Measurements from ENCODE around the gene NHSL1. TPM values are rescaled to one million over a fixed set of nuclear protein-coding genes. Genes with fewer than 3 reads are reported as not detected.
A peak's percentile ranks its signal among the peaks of the same experiment; 100 is the strongest.

Gene NHSL1
- total and polyA plus RNA-seq, 7 experiments from 2014 or later = 0.05 to 1.2 (median 0.47) TPM; not detected in 1

GRCh38 chr6:138422861-138423260 lies 76.4 kb downstream of the NHSL1 start:
- H3K27ac ChIP-seq (ENCODE audit: low read depth, low read length) = no peak overlapping the region
- Mint-ChIP-seq H3K36me3 (peaks cover 12 to 31% (median 16%) of the 10 kb centered on the region in 5 donors), H3K9me3 (peaks cover 0 to 5% (median 0%) of the 10 kb centered on the region in 11 donors), H3K27me3 (peaks cover 0 to 2% (median 0%) of the 10 kb centered on the region in 5 donors), H3K4me1 (peaks cover 6 to 17% (median 9%) of the 10 kb centered on the region in 7 donors), H3K27ac (no peak overlapping the region), H3K4me3 (no peak overlapping the region)
- H3K27me3 ChIP-seq (ENCODE audit: control insufficient read depth in 2 of 2, insufficient read depth in 2 of 2, low read length in 2 of 2) = no peaks in the 10 kb centered on the region
- H3K4me1 ChIP-seq (ENCODE audit: control insufficient read depth in 2 of 2, insufficient read depth in 2 of 2, low read length in 2 of 2) = no peaks in the 10 kb centered on the region
- ATAC-seq (no peak), DNase-seq (no peak)
- POLR2A ChIA-PET = interaction anchor here (0.6 to 0.8 kb wide), 4 partner anchors 16 to 375 kb away, joined by 3 to 5 read pairs (median 4); partner anchors contain the start of gene HEBP2
- no peaks in the 10 kb centered on the region for H3K9me3 ChIP-seq (ENCODE audit: control insufficient read depth in 2 of 3, low read length in 3 of 3)
- CTCF ChIA-PET = interaction anchor here (0.9 kb wide), 1 partner anchor 33 kb away, joined by 3 read pairs; no protein-coding TSS in a partner anchor
- intact Hi-C loops (cut with micrococcal nuclease) = loop anchor here in 1 of 2 donors (2.0 to 10.0 kb wide), 2 partner anchors 18 to 342 kb away; partner anchors contain the start of gene HEBP2
- H3K36me3 ChIP-seq (ENCODE audit: control insufficient read depth in 2 of 3, insufficient read depth in 3 of 3, low read length in 3 of 3) = peaks cover 0 to 17% (median 0%) of the 10 kb centered on the region in 3 experiments
- no peak overlapping the region for H3K4me3 ChIP-seq (ENCODE audit: low read length)

GRCh38 chr6:138421608-138422007 lies 77.7 kb downstream of the NHSL1 start:
- peaks cover 0 to 24% (median 0%) of the 10 kb centered on the region in 3 experiments for H3K36me3 ChIP-seq (ENCODE audit: control insufficient read depth in 2 of 3, insufficient read depth in 3 of 3, low read length in 3 of 3)
- Mint-ChIP-seq H3K9me3 (peaks cover 0 to 7% (median 1%) of the 10 kb centered on the region in 11 donors), H3K27ac (no peak overlapping the region), H3K4me3 (no peak overlapping the region), H3K4me1 (peaks cover 6 to 17% (median 9%) of the 10 kb centered on the region in 7 donors), H3K36me3 (peaks cover 15 to 42% (median 29%) of the 10 kb centered on the region in 5 donors), H3K27me3 (no peaks in the 10 kb centered on the region)
- DNase-seq = no peak
- no peaks in the 10 kb centered on the region for H3K9me3 ChIP-seq (ENCODE audit: control insufficient read depth in 2 of 3, low read length in 3 of 3)
- no peak overlapping the region for H3K27ac ChIP-seq (ENCODE audit: low read depth, low read length)
- no peak overlapping the region for H3K4me3 ChIP-seq (ENCODE audit: low read length)
- H3K27me3 ChIP-seq (ENCODE audit: control insufficient read depth in 2 of 2, insufficient read depth in 2 of 2, low read length in 2 of 2) = no peaks in the 10 kb centered on the region
- ChIA-PET CTCF (no interaction called here), POLR2A (no interaction called here)
- intact Hi-C loops (cut with micrococcal nuclease) = loop anchor here in 1 of 2 donors (2.0 to 10.0 kb wide), 2 partner anchors 17 to 343 kb away; partner anchors contain the start of gene HEBP2
- no peak for ATAC-seq
- no peaks in the 10 kb centered on the region for H3K4me1 ChIP-seq (ENCODE audit: control insufficient read depth in 2 of 2, insufficient read depth in 2 of 2, low read length in 2 of 2)

DNA sequence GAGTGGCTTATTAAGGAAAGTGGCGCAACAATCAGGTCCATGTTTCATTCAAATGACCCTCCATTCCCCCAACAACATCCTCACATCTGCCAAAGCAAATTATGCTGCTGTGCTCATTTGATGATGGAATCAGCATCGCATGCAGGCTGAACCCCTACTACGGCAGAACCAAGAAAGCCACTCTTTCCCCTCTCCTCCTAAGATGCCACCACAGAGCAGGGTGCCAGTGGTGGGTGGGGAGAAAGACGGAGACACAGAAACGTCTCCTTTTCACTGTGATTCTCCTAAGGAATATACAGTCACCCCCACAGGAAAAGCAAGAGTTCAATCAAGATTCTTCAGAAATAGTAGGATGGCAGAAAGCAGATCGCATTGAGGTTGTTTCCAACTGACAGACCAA lies 78.2 kb downstream of the NHSL1 start:
- peaks cover 0 to 7% (median 1%) of the 10 kb centered on the region in 11 donors for H3K9me3 Mint-ChIP-seq
- Histone ChIP-seq H3K27ac (ENCODE audit: low read depth, low read length) (no peak overlapping the region), H3K27me3 (ENCODE audit: control insufficient read depth in 2 of 2, insufficient read depth in 2 of 2, low read length in 2 of 2) (no peaks in the 10 kb centered on the region), H3K9me3 (ENCODE audit: control insufficient read depth in 2 of 3, low read length in 3 of 3) (no peaks in the 10 kb centered on the region), H3K4me1 (ENCODE audit: control insufficient read depth in 2 of 2, insufficient read depth in 2 of 2, low read length in 2 of 2) (no peaks in the 10 kb centered on the region), H3K36me3 (ENCODE audit: control insufficient read depth in 2 of 3, insufficient read depth in 3 of 3, low read length in 3 of 3) (peaks cover 0 to 29% (median 0%) of the 10 kb centered on the region in 3 experiments), H3K4me3 (ENCODE audit: low read length) (no peak overlapping the region)
- ChIA-PET POLR2A (no interaction called here), CTCF (no interaction called here)
- peak overlapping the region in 2 of 9 donors; percentile 15 to 35 for H3K27ac Mint-ChIP-seq
- peaks cover 18 to 47% (median 34%) of the 10 kb centered on the region in 5 donors for H3K36me3 Mint-ChIP-seq
- no peaks in the 10 kb centered on the region for H3K27me3 Mint-ChIP-seq
- DNase-seq = no peak
- no peak for ATAC-seq
- H3K4me3 Mint-ChIP-seq = no peak overlapping the region
- intact Hi-C loops (cut with micrococcal nuclease) = loop anchor here in 1 of 2 donors (10.0 kb wide), 1 partner anchor 344 kb away; no protein-coding TSS in a partner anchor
- H3K4me1 Mint-ChIP-seq = peaks cover 6 to 17% (median 9%) of the 10 kb centered on the region in 7 donors

DNA sequence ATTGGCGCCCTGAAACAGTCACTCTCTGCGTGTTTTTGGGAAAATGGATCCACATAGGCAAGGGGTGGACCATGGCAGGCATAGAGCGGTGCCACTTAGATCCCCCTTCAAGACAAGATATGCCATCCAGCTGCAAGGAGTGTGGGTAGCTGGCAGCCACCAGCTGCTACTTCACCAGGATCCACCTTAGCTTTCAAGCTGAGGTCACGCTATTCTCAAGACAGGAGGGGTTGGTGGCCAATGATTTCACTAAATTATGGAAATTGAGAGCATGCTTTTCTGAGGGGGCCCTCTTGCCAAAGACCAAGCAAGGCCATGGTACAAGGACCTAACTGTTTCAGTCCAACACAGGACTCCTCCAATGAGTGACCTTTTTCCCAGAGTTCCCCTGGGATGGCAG lies 78.9 kb downstream of the NHSL1 start:
- ChIA-PET CTCF (no interaction called here), POLR2A (interaction anchor here (0.5 kb wide), 1 partner anchor 33 kb away, joined by 3 read pairs; no protein-coding TSS in a partner anchor)
- Histone ChIP-seq H3K27ac (ENCODE audit: low read depth, low read length) (no peak overlapping the region), H3K27me3 (ENCODE audit: control insufficient read depth in 2 of 2, insufficient read depth in 2 of 2, low read length in 2 of 2) (no peaks in the 10 kb centered on the region), H3K4me1 (ENCODE audit: control insufficient read depth in 2 of 2, insufficient read depth in 2 of 2, low read length in 2 of 2) (no peaks in the 10 kb centered on the region), H3K9me3 (ENCODE audit: control insufficient read depth in 2 of 3, low read length in 3 of 3) (no peaks in the 10 kb centered on the region), H3K4me3 (ENCODE audit: low read length) (no peak overlapping the region), H3K36me3 (ENCODE audit: control insufficient read depth in 2 of 3, insufficient read depth in 3 of 3, low read length in 3 of 3) (peaks cover 0 to 36% (median 0%) of the 10 kb centered on the region in 3 experiments)
- peaks cover 0 to 7% (median 1%) of the 10 kb centered on the region in 11 donors for H3K9me3 Mint-ChIP-seq
- H3K4me3 Mint-ChIP-seq = no peak overlapping the region
- H3K4me1 Mint-ChIP-seq = peaks cover 6 to 17% (median 9%) of the 10 kb centered on the region in 7 donors
- H3K36me3 Mint-ChIP-seq = peaks cover 19 to 51% (median 37%) of the 10 kb centered on the region in 5 donors
- H3K27ac Mint-ChIP-seq = peak overlapping the region in 1 of 9 donors; percentile 15
- DNase-seq = no peak
- intact Hi-C loops (cut with micrococcal nuclease) = loop anchor here in 1 of 2 donors (10.0 kb wide), 1 partner anchor 344 kb away; no protein-coding TSS in a partner anchor
- no peaks in the 10 kb centered on the region for H3K27me3 Mint-ChIP-seq
- ATAC-seq = no peak

GRCh38 chr6:138419766-138420165 lies 79.5 kb downstream of the NHSL1 start:
- POLR2A ChIA-PET = interaction anchor here (0.5 kb wide), 1 partner anchor 32 kb away, joined by 3 read pairs; no protein-coding TSS in a partner anchor
- intact Hi-C loops (cut with micrococcal nuclease) = loop anchor here in 1 of 2 donors (10.0 kb wide), 1 partner anchor 345 kb away; no protein-coding TSS in a partner anchor
- no peaks in the 10 kb centered on the region for H3K27me3 Mint-ChIP-seq

DNA sequence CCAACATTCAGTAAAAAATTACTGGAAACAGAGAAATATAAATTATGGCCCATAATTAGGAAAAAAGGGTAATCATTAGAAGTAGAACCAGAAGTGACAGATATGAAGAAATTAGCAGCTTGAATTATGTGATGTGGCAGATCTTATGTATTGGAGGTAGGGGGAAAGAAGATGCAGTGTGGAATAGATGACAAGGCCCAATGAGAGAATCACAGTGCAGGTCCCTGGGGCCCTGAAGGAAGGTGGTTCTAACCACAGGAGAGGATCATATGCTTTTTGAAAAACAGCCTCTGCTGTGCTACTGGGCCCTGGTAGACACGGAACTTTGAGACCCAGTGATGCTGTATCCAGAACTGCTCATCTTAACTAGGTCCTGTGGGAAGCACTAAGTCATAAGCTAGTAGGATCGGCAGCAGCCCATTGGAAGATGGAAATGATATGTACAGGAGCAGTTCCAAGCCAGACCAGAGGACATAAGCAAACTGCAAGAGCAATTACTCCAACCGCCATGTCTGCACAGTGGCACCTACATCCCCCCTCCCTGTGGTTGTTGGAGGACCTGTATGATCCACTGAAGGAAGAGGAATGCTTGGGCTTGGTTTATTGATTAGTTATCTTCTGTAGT lies 81.1 kb downstream of the NHSL1 start:
- H3K4me1 ChIP-seq (ENCODE audit: control insufficient read depth in 2 of 2, insufficient read depth in 2 of 2, low read length in 2 of 2) = no peaks in the 10 kb centered on the region
- H3K4me1 Mint-ChIP-seq = peaks cover 3 to 13% (median 4%) of the 10 kb centered on the region in 7 donors
- no peak overlapping the region for H3K4me3 ChIP-seq (ENCODE audit: low read length)
- peaks cover 0 to 55% (median 0%) of the 10 kb centered on the region in 3 experiments for H3K36me3 ChIP-seq (ENCODE audit: control insufficient read depth in 2 of 3, insufficient read depth in 3 of 3, low read length in 3 of 3)
- DNase-seq = no peak
- POLR2A ChIA-PET = interaction anchor here (1.1 kb wide), 1 partner anchor 10 kb away, joined by 3 read pairs; no protein-coding TSS in a partner anchor
- no peak for ATAC-seq
- peaks cover 29 to 68% (median 43%) of the 10 kb centered on the region in 5 donors for H3K36me3 Mint-ChIP-seq
- H3K9me3 ChIP-seq (ENCODE audit: control insufficient read depth in 2 of 3, low read length in 3 of 3) = no peaks in the 10 kb centered on the region
- H3K27me3 Mint-ChIP-seq = no peaks in the 10 kb centered on the region
- peaks cover 0 to 7% (median 1%) of the 10 kb centered on the region in 11 donors for H3K9me3 Mint-ChIP-seq
- H3K4me3 Mint-ChIP-seq = no peak overlapping the region
- H3K27ac ChIP-seq (ENCODE audit: low read depth, low read length) = no peak overlapping the region
- CTCF ChIA-PET = interaction anchor here (0.9 kb wide), 1 partner anchor 12 kb away, joined by 3 read pairs; no protein-coding TSS in a partner anchor
- intact Hi-C loops (cut with micrococcal nuclease) = no loop called here
- H3K27ac Mint-ChIP-seq = peak overlapping the region in 2 of 9 donors; percentile 38 to 65
- H3K27me3 ChIP-seq (ENCODE audit: control insufficient read depth in 2 of 2, insufficient read depth in 2 of 2, low read length in 2 of 2) = no peaks in the 10 kb centered on the region

More at GRCh38 chr6:138419766-138420165, 79.5 kb downstream of the NHSL1 start:
- H3K4me1 ChIP-seq (ENCODE audit: control insufficient read depth in 2 of 2, insufficient read depth in 2 of 2, low read length in 2 of 2) = no peaks in the 10 kb centered on the region
- ATAC-seq (no peak), DNase-seq (no peak)
- H3K4me3 ChIP-seq (ENCODE audit: low read length) = no peak overlapping the region
- no peak overlapping the region for H3K27ac ChIP-seq (ENCODE audit: low read depth, low read length)
- H3K36me3 ChIP-seq (ENCODE audit: control insufficient read depth in 2 of 3, insufficient read depth in 3 of 3, low read length in 3 of 3) = peaks cover 0 to 41% (median 0%) of the 10 kb centered on the region in 3 experiments
- H3K36me3 Mint-ChIP-seq = peaks cover 23 to 56% (median 37%) of the 10 kb centered on the region in 5 donors
- no peaks in the 10 kb centered on the region for H3K27me3 ChIP-seq (ENCODE audit: control insufficient read depth in 2 of 2, insufficient read depth in 2 of 2, low read length in 2 of 2)
- H3K4me1 Mint-ChIP-seq = peaks cover 6 to 17% (median 9%) of the 10 kb centered on the region in 7 donors
- CTCF ChIA-PET = no interaction called here
- H3K4me3 Mint-ChIP-seq = no peak overlapping the region
- H3K27ac Mint-ChIP-seq = peak overlapping the region in 1 of 9 donors; percentile 12
- H3K9me3 Mint-ChIP-seq = peaks cover 0 to 7% (median 1%) of the 10 kb centered on the region in 11 donors
- H3K9me3 ChIP-seq (ENCODE audit: control insufficient read depth in 2 of 3, low read length in 3 of 3) = no peaks in the 10 kb centered on the region
